Activated CD8-positive, alpha-beta memory T cell treated with anti-CD3 and anti-CD28 coated beads, Interleukin-2, amount 50 U/mL, for 1 hour (primary cell): ENCODE measurements around the gene KCNQ2.

ENCODE experiments used
- DNase-seq: peaks from one replicate; pipeline ENCODE4 v3.0.0-alpha.2; 2020; ENCODE audit errors: extremely low read depth

KCNQ2 gene

DNA sequence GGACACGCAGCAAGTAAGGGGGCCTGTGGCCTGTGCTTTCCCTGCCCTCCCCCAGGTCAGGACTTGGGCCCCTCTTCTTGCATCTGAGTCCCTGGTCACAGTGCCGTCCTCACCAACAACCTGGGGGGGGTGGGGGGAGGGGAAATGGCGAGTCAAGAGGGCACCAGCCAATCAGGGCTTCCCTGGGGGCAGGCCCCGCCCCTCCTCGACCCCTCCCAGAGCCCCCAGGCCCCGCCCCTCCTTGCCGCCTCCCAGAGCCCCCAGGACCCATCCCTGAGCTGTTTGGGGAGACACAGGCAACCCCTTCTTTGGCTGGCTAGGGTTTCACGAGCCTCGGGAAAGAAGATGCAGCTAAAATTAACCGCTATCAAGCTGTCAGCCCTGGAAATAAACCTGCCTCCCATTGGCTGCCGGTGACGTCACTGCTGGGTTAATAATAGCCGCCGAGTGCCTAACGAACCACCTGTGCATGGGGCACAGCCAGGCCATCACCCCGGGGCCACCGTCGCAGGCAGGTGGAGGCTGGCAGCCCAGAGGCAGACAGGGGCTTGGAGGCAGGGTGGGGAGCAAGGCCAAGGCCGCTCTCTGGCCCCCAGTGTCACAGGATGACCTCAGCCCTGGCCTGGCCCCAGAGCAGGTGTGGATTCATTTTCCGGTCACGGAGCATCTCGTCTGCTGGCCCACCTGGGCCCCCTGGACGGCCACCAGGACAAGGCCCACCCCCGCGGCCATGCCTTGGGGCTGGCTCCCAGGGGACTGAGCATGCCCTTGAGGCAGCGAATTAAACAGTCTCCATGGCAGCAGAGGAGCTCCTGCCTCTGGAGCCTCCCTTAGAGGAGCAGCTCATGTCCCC is 29.6 kb upstream of the KCNQ2 start:
- DNase-seq, result no peak

- DNase-seq, result no peak
Measured at GRCh38 chr20:63500902-63501817, 28.7 kb upstream of the KCNQ2 start.

DNA sequence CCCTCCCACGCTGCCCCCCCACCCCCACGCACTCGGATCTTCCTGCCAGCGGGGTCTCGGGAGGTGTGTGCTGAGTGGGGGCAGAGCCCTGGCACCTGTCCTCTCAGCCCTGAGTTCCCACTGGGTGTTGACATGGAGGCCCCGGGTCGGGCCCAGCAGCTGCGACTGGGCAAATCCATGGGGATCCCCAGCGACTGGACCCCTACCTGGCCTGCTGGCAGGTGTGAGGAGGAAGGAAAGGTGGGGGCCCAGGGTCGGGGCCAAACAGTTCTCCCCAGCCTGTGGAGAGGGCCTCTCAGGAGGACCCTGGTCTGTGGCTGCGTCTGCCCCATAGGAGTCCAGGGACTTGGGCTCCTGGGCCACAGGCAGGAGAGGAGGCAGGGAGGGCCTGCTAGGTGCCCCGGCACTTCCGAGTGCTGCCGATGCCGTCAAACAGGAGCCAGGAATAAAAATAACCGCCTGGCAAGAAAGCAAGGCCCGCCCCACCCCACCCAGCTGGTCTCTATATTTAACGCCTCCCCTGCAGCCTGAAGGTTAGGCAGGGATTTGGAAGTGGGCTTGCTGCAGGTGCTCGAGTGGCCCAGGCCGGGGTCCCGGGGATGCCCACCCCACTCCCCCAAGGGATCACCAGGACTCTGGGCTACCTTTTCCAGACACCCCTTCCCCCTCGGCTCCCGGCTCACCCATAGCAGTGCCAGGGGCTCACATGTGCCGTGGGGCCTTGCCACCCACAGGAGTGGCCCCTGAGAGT is 27.9 kb upstream of the KCNQ2 start:
- DNase-seq, result no peak

DNA sequence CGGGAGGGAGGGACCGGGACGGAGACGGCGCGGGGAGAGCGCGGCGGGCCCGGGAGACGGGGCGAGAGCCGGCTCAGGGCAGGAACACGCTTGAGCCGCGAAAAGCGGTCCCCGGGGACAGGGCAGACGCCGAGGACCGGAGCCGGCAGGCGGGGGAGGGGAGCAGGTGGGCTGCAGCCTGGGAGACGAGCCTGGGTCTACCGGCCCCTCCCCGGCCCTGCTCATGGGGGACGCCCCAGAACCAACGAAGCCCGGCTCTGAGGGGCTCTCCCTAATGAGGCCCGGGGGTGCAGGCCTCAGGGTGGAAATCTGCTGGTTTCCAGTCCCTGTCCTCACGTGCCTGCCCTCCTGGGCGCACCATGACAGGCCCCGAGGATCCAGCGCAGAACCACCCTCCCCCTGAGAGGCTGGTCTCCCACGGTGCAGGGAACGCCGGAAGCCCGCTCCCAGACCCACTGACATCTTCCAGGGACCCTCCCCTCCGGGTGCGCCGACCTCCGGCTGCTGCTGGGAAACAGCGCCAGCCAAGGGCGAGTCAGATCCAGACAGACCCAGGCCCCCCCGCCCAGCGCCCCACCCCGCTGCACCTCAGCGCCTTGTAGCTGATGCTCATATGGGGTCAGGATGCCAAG is 27.0 kb upstream of the KCNQ2 start:
- no peak for DNase-seq

DNA sequence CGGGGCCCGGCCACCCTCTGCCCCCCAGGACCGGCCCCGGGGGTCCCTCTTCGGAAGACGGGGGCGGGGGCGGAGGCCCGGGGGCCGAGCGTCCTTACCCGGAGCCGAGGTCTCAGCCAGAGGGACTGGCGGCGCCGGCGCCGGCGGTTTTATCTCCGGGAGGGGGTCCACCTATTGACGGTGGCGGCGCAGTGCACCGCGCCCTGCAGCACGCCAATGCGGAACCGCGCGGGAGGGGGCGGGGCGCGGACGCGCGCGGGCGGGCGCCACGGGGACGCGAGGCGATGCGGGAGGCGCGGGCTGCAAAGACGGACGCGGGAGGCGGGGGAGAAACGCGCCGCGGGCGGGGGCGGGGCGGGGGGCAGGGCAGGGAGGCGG is 26.5 kb upstream of the KCNQ2 start, which contains the start of gene EEF1A2:
Gene EEF1A2, minus strand, starts transcription at position 124 of the 378 bp plus-strand sequence. CDS start 1,320 bp downstream, outside the sequence.
- no peak for DNase-seq

DNA sequence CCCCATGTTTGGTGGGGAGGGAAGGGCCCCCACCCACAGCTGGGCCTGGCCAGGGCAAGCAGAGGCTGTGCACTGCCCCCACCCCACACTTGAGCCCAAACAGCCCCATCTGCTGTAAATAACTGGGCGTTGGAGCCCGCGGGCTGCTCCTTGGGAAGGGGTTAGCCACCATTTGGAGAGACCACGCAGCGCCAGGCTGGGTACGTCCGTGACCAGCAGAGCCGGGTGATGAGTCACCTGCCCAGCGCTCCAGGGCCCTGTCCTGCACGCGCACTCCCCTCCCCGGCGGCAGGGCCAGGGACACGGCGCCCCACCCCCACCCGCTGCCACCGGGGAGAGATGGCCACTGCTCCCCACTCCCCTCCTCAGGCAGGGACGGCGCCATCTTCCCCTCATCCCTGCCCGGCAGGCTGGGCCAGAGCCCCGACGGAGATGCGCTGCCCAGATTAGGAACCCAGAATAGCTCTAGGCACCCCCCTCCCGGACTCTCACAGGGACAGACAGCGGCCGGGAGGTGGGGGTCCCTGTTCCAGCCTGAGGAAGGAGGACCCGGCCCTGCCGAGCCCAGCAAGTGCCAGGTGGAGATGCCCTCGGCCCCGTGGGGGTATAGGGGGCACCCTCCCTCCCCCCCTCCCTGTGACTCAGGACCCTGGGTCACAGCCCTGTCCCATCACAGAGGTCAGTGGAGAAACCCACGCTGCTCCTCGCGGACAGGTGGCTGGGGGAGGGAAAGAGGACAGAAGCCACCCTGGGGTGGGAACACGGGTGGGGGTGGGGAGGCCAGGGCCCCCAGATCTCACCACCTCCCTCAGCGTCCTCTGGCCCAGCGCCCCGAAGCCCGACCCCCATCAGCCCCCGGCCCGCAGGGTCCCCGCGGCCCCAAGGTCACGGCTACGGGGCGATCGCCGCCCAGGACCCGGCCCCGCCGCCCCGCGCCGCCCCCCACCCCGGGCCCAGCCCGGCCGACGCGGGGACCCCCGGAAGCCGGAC is 25.8 kb upstream of the KCNQ2 start:
- no peak for DNase-seq

GRCh38 chr20:63497138-63497945 is 24.9 kb upstream of the KCNQ2 start:
- no peak for DNase-seq

DNA sequence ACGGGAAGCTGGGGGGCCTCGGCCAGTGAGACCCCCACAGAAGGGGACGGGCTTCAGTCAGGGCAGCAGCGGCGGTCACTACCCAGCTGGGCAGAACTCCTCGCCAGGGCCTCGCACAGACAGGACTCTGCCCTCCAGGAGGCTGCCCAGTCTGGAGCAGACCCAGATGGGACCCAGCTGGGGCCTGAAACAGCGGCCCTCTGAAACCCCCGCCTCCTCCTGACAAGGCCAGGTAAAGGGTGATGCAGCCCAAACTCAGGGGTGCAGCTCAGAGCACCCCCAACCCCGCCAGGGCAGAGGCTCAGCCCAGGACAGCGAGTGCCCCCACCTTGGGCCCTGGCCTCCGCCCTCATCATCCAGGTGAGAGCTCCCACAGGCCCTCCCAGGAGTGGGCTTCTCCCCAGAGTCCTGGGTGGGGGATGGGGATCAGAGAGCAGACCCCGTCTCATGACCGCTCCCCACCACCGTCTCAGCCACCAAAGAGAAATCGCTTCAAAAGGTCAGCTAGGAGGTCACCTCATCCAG is 24.2 kb upstream of the KCNQ2 start:
- DNase-seq, result no peak

DNA sequence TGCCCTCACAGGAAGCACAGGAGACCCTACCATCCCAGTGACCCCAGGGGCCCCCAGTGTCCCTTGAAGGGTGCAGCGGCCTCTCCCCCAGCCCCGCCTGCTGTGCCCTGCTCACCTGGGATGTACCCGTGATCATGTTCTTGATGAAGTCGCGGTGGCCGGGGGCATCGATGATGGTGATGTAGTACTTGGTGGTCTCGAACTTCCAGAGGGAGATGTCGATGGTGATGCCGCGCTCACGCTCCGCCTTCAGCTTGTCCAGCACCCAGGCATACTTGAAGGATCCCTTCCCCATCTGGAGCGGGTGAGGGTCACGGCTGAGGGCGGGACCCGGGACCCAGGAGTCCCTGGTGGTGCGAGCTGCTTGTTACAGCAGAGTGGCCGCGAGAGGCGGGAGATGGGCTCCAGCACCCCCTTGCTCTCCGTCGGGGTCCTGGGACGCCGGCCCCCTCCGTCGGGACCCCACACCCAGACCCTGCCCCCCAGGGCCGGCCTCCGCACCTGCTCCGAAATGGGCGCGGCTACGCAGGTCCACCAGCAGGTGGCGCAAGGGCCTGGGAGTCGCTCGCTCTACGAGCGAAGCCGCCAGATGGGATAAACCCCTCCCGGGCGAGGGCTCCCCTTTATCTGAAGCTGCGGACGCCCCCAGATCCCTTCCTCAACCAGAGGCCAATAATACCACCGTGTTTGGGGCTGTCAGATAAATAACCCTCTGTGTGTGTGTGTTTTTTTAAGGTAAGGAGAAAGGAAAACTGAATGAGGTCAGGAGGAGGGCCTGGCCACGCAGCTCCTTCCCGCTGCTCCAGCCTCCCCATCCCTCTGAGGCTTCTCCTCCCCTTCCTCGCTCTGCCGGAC is 23.5 kb upstream of the KCNQ2 start:
- DNase-seq, result peak; percentile 47

DNA sequence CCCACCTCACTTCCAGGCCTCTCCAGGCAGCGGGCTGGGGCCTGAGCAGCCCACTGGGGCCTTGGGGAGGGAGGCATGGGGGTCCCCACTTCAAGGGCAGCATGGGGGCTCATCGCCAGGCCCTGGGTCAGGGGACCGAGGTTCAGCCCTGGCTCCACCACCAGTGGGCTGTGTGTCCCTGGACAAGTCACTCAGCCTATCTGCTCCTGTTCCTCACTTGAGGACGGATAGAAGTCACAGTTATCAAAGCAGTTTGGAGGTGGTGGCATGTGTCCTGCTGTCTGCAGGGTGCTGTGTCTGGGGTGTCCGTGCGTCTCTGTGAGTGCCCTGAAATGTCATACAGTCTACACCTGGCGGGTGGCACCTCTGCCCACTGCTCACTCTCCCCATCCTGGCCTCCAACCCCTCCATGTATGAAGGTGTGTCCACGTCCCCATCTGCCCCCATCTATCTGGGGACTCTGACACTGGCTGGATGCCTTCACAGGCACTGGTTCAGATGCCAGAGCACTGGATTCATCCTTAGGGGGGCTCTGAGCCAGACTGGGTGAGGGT is 22.8 kb upstream of the KCNQ2 start:
- DNase-seq, result no peak

GRCh38 chr20:63494420-63495166 is 22.1 kb upstream of the KCNQ2 start:
- no peak for DNase-seq

DNA sequence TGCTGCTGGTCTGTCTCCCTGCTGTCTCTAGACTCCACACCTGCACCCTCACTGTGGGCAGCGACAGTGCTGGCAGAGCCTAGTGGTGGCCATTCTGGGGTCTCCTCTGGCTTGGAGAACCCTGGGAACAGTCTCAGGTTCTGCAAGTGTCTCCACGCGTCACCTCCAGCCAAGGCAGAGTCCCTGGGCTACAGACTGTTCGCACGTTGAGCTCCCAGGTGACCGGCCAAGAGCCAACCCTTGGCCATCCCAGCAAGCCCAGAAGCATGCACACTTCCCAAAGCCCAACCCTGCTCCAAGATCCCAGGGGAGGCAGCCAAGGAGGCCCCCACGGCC is 21.6 kb upstream of the KCNQ2 start:
- no peak for DNase-seq

- no peak for DNase-seq
Measured at GRCh38 chr20:63493563-63494020, 21.1 kb upstream of the KCNQ2 start.

GRCh38 chr20:63492982-63493381 is 20.5 kb upstream of the KCNQ2 start:
- no peak for DNase-seq

- no peak for DNase-seq
Measured at GRCh38 chr20:63492518-63492917, 20.1 kb upstream of the KCNQ2 start.

- DNase-seq, result no peak
Measured at GRCh38 chr20:63491635-63492230, 19.3 kb upstream of the KCNQ2 start.

DNA sequence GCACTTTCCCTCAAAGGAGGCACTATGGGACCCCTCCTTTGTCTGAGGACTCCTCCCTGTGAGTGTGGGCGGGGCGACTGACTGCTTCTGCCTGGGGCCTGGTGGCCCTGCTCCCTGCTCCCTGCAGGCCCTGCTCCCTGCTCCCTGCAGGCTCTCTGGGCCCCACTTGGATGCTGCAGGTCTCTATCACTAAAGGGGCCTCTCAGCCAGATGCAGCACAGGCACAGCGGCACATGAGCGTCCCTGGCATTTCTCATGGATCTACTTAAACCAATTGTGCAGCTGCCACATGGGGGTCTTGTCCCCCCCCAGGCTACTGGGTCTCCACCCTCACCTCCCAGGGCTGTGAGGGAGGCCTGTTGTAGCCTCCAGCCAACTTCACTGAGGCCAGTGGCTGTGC is 18.6 kb upstream of the KCNQ2 start:
- no peak for DNase-seq
